Suprapubic skin (tissue), 4 donors: ENCODE results near the gene TMPRSS13. TPM values are rescaled to one million over a fixed set of nuclear protein-coding genes. Genes with fewer than 3 reads are reported as not detected.

Source experiments
- DNase-seq, 2 donors: peaks; one replicate each; pipeline ENCODE4 v3.0.0-alpha.2; 2019; ENCODE audit warnings: low spot score in 2 of 2
- H3K27ac ChIP-seq: fragments of 200-600 bp; sonication (generic); one replicate; pipeline ENCODE4 v1.5.1; 2019
- H3K27me3 ChIP-seq: fragments of 200-600 bp; sonication (generic); one replicate; pipeline ENCODE4 v1.5.1; 2019
- H3K36me3 ChIP-seq: fragments of 200-600 bp; sonication (generic); one replicate; pipeline ENCODE4 v1.5.1; 2019
- H3K4me1 ChIP-seq: fragments of 200-600 bp; sonication (generic); one replicate; pipeline ENCODE4 v1.5.1; 2019
- H3K4me3 ChIP-seq: fragments of 200-600 bp; sonication (generic); one replicate; pipeline ENCODE4 v1.5.1; 2019; ENCODE audit warnings: mild to moderate bottlenecking
- H3K9me3 ChIP-seq: fragments of 200-600 bp; sonication (generic); one replicate; pipeline ENCODE4 v1.5.1; 2019
- CTCF ChIP-seq, 2 donors: fragments of 200-600 bp in 1 of 2; fragments of 450-650 bp in 1 of 2; sonication (generic) in 1 of 2; IDR thresholded peaks; one replicate each; pipeline ENCODE4 v1.5.1; 2016 to 2019; ENCODE audit warnings: antibody characterized with exemption in 2 of 2, mild to moderate bottlenecking in 1 of 2, moderate library complexity in 1 of 2
- EP300 ChIP-seq: sonication (generic); formaldehyde crosslinking; IDR thresholded peaks from one replicate; pipeline ENCODE4 v1.6.1; 2017; ENCODE audit warnings: antibody characterized with exemption
- POLR2A ChIP-seq, 2 donors: fragments of 450-650 bp; IDR thresholded peaks; one replicate each; pipeline ENCODE4 v1.6.1; 2017; ENCODE audit warnings: antibody characterized with exemption in 2 of 2, mild to moderate bottlenecking in 2 of 2, moderate library complexity in 2 of 2
- POLR2AphosphoS5 ChIP-seq, 3 donors: sonication (generic); formaldehyde crosslinking; IDR thresholded peaks; one replicate each; pipeline ENCODE4 v1.6.1; 2017; ENCODE audit warnings: antibody characterized with exemption in 3 of 3
- WGBS: methylation state at CpG from one replicate; pipeline ENCODE4 v1.1.5; 2018; 5-methylcytosine and 5-hydroxymethylcytosine counted together
- total RNA-seq, 4 donors: library from RNA; depleted of rRNA; stranded (reverse); fragments of >200 nt; gene quantifications; one replicate each; pipeline ENCODE4 v1.1.0, GENCODE V29; 2016

The TMPRSS13 gene
- total RNA-seq, 4 donors from 2014 or later, result 24.7 to 92.0 (median 73.1) TPM

GRCh38 chr11:117878939-117879475, 50.2 kb downstream of the TMPRSS13 start:
- Histone ChIP-seq H3K4me3 (no peak overlapping the region), H3K27me3 (peaks cover 46% of the 10 kb centered on the region), H3K27ac (no peak overlapping the region), H3K36me3 (no peaks in the 10 kb centered on the region), H3K9me3 (no peaks in the 10 kb centered on the region), H3K4me1 (peaks cover 36% of the 10 kb centered on the region)
- TF ChIP-seq EP300, result no peak
- no peak for TF ChIP-seq POLR2A (IDR thresholded peaks at IDR 0.05)
- TF ChIP-seq CTCF (IDR thresholded peaks at IDR 0.05), result no peak
- no peak for TF ChIP-seq POLR2AphosphoS5 (IDR thresholded peaks at IDR 0.05)
- DNase-seq, result no peak
- WGBS, result 87% methylated on average over 3 of the region's 3 CpGs

GRCh38 chr11:117878314-117878938, 50.8 kb downstream of the TMPRSS13 start:
- Histone ChIP-seq H3K4me3 (no peak overlapping the region), H3K36me3 (no peaks in the 10 kb centered on the region), H3K27me3 (peaks cover 51% of the 10 kb centered on the region), H3K4me1 (peaks cover 36% of the 10 kb centered on the region), H3K27ac (no peak overlapping the region), H3K9me3 (no peaks in the 10 kb centered on the region)
- TF ChIP-seq POLR2AphosphoS5 (IDR thresholded peaks at IDR 0.05), result no peak
- TF ChIP-seq EP300, result no peak
- TF ChIP-seq CTCF (IDR thresholded peaks at IDR 0.05), result no peak
- no peak for TF ChIP-seq POLR2A (IDR thresholded peaks at IDR 0.05)
- 90% methylated on average over 6 of the region's 6 CpGs for WGBS
- DNase-seq, result no peak

DNA sequence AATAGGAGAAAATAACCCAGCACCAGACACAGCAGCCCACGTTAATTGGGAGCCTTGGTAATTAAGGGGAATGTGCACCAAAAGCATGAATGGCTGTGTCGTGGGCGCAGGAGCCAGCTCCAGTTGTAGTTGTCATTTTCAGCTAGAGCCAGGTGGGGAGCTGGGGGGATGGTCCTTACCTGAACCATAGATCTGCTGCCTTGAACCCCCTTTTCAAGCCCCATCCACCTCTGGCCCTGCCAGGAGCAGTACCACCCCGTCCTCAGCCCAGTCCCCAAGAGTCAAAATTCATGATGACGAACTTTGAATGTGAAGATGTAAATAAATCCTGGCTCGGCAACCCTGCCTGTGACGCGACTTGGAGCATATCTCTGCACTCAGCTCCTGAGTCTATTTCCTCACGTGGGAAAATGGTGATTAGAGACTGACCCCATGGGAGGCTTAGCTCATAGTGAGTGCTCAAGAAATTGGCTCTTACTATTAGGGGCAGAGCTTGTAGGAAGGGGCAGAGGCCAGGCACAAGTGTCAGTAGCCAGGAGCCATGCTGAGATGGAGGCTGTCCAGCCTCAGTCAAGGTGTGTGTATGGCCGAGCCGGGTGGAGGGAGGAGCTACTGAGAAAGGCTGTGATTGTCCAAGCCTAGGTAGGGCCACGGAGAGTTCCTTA, 52.0 kb downstream of the TMPRSS13 start:
- TF ChIP-seq POLR2A (IDR thresholded peaks at IDR 0.05) (no peak), POLR2AphosphoS5 (IDR thresholded peaks at IDR 0.05) (no peak), CTCF (IDR thresholded peaks at IDR 0.05) (no peak), EP300 (no peak)
- WGBS, result 42% methylated on average over 10 of the region's 12 CpGs
- Histone ChIP-seq H3K4me3 (peak overlapping the region; percentile 60), H3K9me3 (no peaks in the 10 kb centered on the region), H3K36me3 (no peaks in the 10 kb centered on the region), H3K4me1 (peaks cover 38% of the 10 kb centered on the region), H3K27ac (no peak overlapping the region), H3K27me3 (peaks cover 59% of the 10 kb centered on the region)
- DNase-seq, result no peak

GRCh38 chr11:117876341-117877119, 52.7 kb downstream of the TMPRSS13 start, which contains the start of gene FXYD6:
Gene FXYD6 (minus strand): TSS chr11:117876658. CDS start chr11:117842776, 33,882 bp downstream.
- DNase-seq, result no peak
- Histone ChIP-seq H3K9me3 (no peaks in the 10 kb centered on the region), H3K27ac (no peak within 1 kb of the TSS), H3K4me1 (peaks cover 35% of the 10 kb centered on the region), H3K36me3 (no peaks in the 10 kb centered on the region), H3K27me3 (peaks cover 59% of the 10 kb centered on the region), H3K4me3 (peak within 1 kb of the TSS; percentile 60)
- under 1% methylated on average over 49 of the region's 63 CpGs for WGBS
- TF ChIP-seq CTCF (IDR thresholded peaks at IDR 0.05) (no peak), EP300 (no peak), POLR2AphosphoS5 (IDR thresholded peaks at IDR 0.05) (no peak), POLR2A (IDR thresholded peaks at IDR 0.05) (no peak)

- TF ChIP-seq POLR2A (IDR thresholded peaks at IDR 0.05), result no peak
- DNase-seq, result no peak
- Histone ChIP-seq H3K27me3 (peaks cover 55% of the 10 kb centered on the region), H3K4me1 (peaks cover 35% of the 10 kb centered on the region), H3K27ac (no peak overlapping the region), H3K4me3 (peak overlapping the region; percentile 60), H3K36me3 (no peaks in the 10 kb centered on the region), H3K9me3 (no peaks in the 10 kb centered on the region)
- WGBS, result 3% methylated on average over 9 of the region's 9 CpGs
Observed at GRCh38 chr11:117876059-117876340, 53.2 kb downstream of the TMPRSS13 start.
